Ureter (tissue), 1 donor: ENCODE measurements around the gene GCNT3. TPM values are rescaled to one million over a fixed set of nuclear protein-coding genes. Genes with fewer than 3 reads are reported as not detected.

Source experiments
- DNase-seq: peaks from one replicate; pipeline ENCODE4 v3.0.0-alpha.2; 2020; ENCODE audit warnings: low spot score
- total RNA-seq: library from RNA; stranded (reverse); gene quantifications from one replicate; pipeline ENCODE4 v1.2.4, GENCODE V29; 2023
- donor health status: DM: yes; HTN: yes; CAD: no.

Gene GCNT3
- total RNA-seq = 1.8 TPM

- no peak for DNase-seq
Observed at GRCh38 chr15:59611276-59612260, at the start of gene GCNT3. GCNT3 (plus strand) TSS chr15:59611783; CDS start chr15:59618239, 6,456 bp downstream.

DNA sequence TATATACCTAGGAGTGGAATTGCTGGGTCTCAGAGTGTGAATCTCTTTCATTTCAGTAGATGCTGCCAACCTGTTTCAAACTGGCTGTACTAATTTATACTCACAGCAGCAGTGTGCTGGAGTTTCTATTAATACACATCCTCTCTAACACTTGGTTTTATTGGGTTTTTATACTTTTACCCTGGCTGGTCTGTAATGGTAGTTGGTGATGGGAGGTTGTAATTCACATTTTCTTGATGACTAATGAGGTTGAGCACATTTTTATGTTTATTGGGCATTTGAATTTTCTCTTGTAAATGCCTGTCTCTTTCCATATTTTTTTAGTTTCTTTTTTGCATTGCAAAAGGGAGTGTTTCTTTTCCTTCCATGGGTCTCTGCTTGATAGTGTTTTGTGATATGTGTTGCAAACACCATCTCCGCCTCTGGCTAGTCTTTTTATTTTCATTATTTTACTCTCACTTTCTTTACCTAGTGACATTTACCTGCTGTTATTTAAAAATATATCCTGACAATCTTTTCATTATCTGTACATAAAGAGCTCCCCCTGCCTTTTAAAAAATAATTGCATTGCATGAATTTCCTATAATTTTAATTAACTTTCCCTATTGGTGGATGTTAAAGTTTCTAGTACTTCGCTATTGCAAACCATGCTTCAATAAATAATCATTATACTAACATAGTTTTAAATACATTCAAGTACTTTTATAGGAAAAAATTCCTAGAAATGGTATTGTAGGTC is 49.0 kb upstream of the GCNT3 start:
- no peak for DNase-seq

DNA sequence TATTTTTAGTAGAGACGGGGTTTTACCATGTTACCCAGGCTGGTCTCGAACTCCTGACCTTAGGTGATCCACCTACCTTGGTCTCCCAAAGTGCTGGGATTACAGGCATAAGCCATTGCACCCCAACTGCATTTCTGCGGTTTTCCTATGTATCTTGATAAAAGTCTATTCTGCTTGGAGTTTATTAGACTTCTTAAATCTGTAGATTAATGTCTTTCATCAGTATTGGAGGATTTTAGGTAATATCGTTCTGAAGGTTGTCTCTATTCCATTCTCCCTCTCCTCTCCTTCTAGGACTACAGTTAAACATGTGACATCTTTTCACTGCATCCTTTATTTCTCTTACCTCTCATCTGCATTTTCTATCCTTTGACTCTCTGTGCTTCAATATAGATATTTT is 46.3 kb upstream of the GCNT3 start:
- no peak for DNase-seq

DNA sequence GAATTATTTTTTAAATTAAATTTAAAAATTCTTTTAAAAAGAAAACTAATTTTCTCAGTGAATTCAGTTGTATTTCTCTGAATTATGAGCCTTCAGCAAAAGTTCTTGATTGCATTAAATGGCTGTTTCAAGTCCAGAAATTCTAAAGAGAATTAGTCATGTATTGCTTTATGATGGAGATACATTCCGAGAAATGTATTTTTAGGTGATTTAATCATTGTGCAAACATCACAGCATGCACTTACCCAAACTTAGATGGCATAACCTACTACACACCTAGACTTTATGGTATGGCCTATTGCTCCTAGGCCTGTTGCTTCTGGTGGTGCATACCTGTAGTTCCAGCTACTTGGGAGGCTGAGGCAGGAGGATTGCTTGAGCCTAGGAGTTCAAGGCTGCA is 44.3 kb upstream of the GCNT3 start:
- DNase-seq = no peak

DNA sequence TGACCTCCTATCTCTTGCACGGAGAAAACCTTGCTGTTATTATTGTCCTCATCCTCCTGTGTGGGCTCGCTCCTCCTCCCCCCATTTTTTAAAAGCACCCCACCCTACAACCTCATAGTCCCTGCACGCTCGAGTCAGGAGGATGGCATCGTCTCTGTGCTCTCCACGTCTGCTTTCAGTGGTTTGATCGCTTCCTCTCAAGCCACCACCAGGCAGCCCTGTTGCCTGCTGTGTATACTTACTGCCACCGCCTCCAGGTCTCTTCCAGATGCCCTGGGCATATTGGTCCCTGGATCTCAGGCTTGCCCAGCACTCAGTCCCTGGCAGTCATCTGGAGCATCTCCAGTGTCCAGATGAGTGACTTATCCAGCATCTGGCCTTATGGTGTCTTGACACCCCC is 42.1 kb upstream of the GCNT3 start:
- no peak for DNase-seq

DNA sequence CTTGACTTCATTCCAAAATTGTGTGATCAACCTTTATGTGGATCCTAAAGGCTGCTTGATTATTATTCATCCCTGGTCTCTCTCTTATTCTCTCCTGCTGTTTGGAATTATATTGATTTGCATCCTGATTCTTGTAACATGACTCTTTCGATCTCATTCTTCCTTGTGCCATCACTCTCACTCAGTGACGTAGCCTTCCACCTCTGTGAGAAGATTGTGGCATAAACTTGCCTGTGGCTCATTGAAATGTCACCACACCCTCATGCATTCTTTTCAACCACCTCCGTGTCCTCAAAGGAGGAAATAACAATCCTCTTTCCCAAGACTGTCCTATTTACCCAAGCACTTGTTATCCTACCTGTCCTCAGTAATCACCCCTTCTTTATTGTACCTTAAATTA is 41.3 kb upstream of the GCNT3 start:
- no peak for DNase-seq

- no peak for DNase-seq
Observed at GRCh38 chr15:59571606-59572005, 40.0 kb upstream of the GCNT3 start.

DNA sequence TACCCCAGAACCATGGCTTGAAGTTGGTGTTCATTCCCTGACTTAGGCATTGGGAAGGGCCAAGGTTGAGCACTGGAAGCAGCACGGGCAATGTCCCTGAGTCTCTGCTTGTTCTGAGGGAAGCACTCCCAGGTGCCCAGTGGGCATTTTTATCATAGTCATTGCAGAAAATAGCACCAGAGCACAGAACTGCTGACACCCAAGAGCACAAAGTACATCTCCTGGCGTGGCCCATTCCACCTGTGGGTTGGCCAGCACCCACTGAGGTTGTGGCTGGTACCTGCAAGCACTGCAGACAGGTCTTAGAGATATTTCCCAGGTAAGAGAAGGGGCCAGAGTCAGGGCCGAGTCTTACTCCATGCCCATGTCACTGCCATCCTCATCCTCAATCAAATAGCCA is 28.5 kb upstream of the GCNT3 start:
- no peak for DNase-seq

- no peak for DNase-seq
Observed at GRCh38 chr15:59587085-59587826, 24.3 kb upstream of the GCNT3 start.

DNA sequence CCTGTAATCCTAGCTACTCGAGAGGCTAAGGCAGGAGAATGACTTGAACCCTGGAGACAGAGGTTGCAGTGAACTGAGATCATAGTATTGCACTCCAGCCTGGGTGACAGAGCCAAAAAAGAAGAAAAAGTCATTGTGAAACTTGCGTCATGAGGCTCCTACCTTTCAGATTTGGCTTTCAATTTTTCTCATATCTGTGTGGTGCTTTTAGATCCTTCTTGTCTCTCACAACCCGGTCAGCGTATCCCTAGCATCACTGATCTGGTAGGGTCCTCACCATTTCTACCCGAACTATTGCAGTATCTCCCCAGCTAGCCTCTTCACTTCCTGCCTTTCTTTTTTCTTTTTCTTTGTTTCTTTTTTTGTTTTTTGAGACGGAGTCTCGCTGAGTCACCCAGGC is 21.6 kb upstream of the GCNT3 start:
- DNase-seq = no peak

DNA sequence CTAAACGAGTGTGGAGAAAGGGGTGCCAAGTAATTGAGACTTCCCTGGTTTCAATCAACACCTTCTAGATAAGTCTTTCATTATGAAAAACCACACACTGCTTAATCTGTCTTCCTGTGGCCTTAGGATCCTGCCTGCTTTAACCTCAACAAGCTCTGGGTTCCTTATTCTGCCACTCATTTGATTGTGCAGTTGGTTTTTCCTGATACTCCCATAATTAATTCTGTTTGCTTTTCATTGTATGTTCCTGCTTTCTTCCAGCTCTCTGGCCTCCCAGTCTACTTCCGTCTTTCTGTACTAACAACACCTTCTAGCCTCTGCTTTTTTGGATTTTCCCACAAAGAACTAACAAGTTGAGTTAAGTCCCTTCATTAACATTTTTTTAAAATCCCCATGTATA is 20.2 kb upstream of the GCNT3 start:
- no peak for DNase-seq

DNA sequence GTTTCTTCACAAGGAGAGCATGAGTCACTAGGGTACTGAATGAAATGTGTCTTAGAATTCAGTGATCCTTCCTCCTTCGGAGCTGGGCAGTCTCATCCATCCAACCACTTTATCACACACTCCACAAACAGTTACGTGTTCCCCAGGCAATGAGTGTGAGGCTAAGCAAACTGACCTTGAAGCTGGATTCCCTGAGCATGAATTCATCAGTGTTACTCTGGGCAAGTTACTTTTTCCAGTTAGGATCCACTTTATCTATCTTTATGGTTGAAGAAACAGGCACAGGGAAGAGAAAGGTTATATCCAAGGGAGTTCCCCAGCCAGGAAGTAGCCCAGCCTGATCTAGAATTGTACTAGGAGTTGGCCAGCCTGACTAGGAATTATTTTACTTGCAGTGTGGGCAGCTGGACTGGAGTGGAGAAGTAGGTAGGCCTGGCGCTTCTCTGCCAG is 17.1 kb upstream of the GCNT3 start:
- no peak for DNase-seq

DNA sequence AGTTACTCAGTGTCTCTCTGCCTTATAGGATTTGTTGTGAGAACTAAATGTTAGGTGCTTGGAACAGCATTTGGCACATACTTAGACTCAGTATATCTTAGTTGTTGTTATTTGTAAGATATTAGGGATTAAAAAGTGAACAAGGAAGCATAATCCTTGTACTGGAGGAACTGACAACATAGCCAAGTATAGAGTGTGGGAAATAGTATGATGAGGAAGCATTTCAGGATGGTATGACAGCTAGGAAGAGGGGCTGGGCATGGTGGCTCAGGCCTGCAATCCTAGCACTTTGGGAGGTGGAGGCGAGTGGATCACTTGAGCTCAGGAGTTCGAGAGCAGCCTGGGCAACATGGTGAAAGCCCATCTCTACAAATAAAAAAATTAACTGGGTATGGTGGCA is 16.6 kb upstream of the GCNT3 start:
- no peak for DNase-seq

GRCh38 chr15:59595434-59595915 is 16.1 kb upstream of the GCNT3 start:
- no peak for DNase-seq

GRCh38 chr15:59596640-59597039 is 14.9 kb upstream of the GCNT3 start:
- DNase-seq = no peak

DNA sequence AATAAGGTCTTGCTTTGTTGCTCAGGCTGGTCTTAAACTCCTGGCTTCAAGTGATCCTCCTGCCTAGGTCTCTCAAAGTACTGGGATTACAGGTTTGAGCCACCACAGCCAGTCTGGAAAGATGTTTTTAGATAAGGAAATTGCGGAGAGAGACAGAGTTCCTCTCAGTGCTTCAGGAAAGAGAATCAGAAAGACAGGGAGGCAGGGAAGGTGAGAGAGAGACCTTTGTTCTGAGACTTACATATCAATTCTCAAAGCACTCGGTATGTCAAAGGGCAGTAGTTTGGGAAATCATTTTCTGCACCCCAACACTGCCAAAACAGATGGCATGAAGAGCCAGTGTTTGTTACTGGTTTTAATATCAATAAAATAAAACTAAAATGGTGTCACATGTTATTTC is 13.1 kb upstream of the GCNT3 start:
- DNase-seq = no peak

GRCh38 chr15:59605994-59606393 is 5.6 kb upstream of the GCNT3 start:
- DNase-seq = no peak

- DNase-seq = no peak
Observed at GRCh38 chr15:59609730-59610712, 1.6 kb upstream of the GCNT3 start.

- DNase-seq = no peak
Observed at GRCh38 chr15:59614153-59614552, 2.6 kb downstream of the GCNT3 start.

DNA sequence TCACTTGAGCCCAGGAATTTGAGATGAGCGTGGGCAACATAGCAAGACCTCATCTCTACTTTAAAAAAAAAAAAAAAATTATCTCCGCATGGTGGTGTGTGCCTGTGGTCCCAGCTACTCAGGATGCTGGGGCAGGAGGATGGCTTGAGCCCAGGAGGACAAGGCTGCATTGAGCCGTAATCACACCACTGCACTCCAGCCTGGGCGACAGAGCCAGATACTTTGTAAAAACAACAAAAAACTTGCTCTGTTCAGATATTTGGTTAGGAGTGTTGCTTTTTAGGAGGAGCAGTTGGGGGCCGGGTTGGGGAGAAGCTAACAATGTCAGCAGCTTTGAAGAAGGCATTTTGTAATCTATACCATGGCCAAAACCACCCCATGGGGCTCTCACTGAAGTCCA is 4.1 kb downstream of the GCNT3 start:
- DNase-seq = no peak

- DNase-seq = no peak
Observed at GRCh38 chr15:59616379-59616778, 4.8 kb downstream of the GCNT3 start.
